Nephron progenitor cell (in vitro differentiated cells): ENCODE data around the gene MMP12.
"Not testable (repeated sequence)": the region's sequence is repeated elsewhere in the genome, so short reads cannot be mapped to it uniquely, and the experiment has no call there.

Source experiments
- DNase-seq: peaks from one replicate; pipeline ENCODE4 v3.0.0; 2021
- H3K27ac Mint-ChIP-seq: 2 replicates; pipeline ENCODE4 v1.8.0; 2021; ENCODE audit warnings: mild to moderate bottlenecking, moderate library complexity, mixed read lengths
- H3K27me3 Mint-ChIP-seq: 2 replicates; pipeline ENCODE4 v1.8.0; 2021; ENCODE audit warnings: mild to moderate bottlenecking, low read depth, mixed read lengths; ENCODE audit not compliant: poor library complexity
- H3K36me3 Mint-ChIP-seq: 2 replicates; pipeline ENCODE4 v1.8.0; 2021; ENCODE audit warnings: low read depth, mixed read lengths
- H3K4me1 Mint-ChIP-seq: 2 replicates; pipeline ENCODE4 v1.8.0; 2021; ENCODE audit warnings: mixed read lengths
- H3K4me3 Mint-ChIP-seq: 2 replicates; pipeline ENCODE4 v1.8.0; 2021; ENCODE audit warnings: mild to moderate bottlenecking, moderate library complexity, mixed read lengths
- H3K9me3 Mint-ChIP-seq: 2 replicates; pipeline ENCODE4 v1.8.0; 2021; ENCODE audit warnings: mild to moderate bottlenecking, moderate library complexity, mixed read lengths
- TF ChIP-seq, protein P1 (sequence below): fragments of 200-600 bp; sonication (generic); IDR thresholded peaks from 2 replicates; pipeline ENCODE4 v1.5.0; 2021; ENCODE audit warnings: antibody characterized with exemption

MMP12 gene

DNA sequence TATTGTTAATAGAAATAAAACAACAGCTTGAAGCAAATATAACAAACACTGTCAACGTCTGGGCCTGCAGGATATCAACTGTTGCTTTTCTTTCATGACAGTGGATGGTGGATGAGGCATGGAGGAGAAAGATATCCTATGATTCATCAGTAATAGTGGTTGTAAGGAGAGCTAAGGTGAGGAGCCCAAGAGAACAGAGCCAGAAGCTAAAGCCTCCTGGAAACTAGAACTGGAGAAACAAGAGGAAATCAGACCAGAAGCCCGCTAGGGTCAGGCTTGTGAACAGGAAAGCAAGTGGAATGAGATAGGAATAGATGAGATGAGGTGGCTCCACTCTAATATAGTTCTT lies 37.7 kb upstream of the MMP12 start:
- H3K27ac Mint-ChIP-seq, result no peak overlapping the region
- H3K4me3 Mint-ChIP-seq, result no peak overlapping the region
- TF ChIP-seq, protein P1, sequence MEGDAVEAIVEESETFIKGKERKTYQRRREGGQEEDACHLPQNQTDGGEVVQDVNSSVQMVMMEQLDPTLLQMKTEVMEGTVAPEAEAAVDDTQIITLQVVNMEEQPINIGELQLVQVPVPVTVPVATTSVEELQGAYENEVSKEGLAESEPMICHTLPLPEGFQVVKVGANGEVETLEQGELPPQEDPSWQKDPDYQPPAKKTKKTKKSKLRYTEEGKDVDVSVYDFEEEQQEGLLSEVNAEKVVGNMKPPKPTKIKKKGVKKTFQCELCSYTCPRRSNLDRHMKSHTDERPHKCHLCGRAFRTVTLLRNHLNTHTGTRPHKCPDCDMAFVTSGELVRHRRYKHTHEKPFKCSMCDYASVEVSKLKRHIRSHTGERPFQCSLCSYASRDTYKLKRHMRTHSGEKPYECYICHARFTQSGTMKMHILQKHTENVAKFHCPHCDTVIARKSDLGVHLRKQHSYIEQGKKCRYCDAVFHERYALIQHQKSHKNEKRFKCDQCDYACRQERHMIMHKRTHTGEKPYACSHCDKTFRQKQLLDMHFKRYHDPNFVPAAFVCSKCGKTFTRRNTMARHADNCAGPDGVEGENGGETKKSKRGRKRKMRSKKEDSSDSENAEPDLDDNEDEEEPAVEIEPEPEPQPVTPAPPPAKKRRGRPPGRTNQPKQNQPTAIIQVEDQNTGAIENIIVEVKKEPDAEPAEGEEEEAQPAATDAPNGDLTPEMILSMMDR, result no peak
- peaks cover 6% of the 10 kb centered on the region for H3K4me1 Mint-ChIP-seq
- peaks cover 9% of the 10 kb centered on the region for H3K27me3 Mint-ChIP-seq
- DNase-seq, result no peak
- peaks cover 6% of the 10 kb centered on the region for H3K36me3 Mint-ChIP-seq
- H3K9me3 Mint-ChIP-seq, result peaks cover 17% of the 10 kb centered on the region

DNA sequence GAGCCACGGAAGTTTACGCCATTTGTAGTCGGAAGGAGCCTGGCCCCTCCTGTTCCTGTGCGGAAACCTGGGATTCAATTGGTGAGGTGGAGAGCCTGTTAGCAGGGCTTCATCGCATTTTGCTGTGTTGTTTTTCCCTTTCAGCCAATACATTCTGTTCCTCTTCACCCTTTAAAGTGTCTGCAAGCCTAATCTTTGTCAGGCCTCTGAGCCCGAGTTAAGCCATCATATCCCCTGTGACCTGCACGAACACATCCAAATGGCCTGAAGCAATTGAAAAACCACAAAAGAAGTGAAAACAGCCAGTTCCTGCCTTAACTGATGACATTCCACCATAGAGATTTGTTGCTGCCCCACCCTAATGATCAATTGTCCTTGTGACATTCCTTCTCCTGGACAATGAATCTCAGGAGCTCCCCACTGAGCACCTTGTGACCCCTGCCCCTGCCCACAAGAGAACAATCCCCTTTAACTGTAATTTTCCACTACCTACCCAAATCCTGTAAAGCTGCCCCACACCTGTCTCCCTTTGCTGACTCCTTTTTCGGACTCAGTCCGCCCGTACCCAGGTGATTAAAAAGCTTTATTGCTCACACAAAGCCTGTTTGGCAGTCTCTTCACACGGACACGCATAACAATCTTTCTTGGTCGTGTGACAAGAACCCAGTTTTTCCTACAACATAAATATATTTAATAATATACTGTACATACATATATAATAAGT lies 37.1 kb upstream of the MMP12 start:
- Mint-ChIP-seq H3K4me1 (peaks cover 6% of the 10 kb centered on the region), H3K4me3 (no peak overlapping the region), H3K27ac (no peak overlapping the region), H3K9me3 (peaks cover 17% of the 10 kb centered on the region), H3K36me3 (peaks cover 6% of the 10 kb centered on the region), H3K27me3 (peaks cover 9% of the 10 kb centered on the region)
- no peak for DNase-seq
- TF ChIP-seq, protein P1, result no peak

DNA sequence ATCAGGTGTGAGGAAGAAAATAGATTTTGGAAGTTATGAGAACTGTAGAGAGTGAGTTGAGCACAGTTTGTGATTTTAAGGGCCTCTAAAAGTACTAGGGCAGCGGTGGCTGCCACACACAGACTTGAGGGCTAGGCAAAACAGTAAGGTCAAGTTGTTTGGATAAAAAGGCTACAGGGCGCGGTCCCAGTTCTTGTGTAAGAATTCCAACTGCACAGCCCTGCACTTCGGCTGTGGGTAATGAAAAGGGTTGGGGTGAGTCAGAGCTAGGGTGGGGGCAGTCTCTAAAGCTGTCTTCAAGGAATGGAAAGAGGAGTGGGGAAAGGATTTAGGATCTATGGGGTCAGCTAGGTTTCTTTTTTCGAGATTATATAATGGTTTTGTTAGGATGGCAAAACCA lies 31.1 kb upstream of the MMP12 start:
- DNase-seq, H3K4me3 Mint-ChIP-seq, H3K4me1 Mint-ChIP-seq, H3K27ac Mint-ChIP-seq, H3K27me3 Mint-ChIP-seq, H3K36me3 Mint-ChIP-seq: not testable (repeated sequence)
- H3K9me3 Mint-ChIP-seq, result peaks cover 17% of the 10 kb centered on the region

DNA sequence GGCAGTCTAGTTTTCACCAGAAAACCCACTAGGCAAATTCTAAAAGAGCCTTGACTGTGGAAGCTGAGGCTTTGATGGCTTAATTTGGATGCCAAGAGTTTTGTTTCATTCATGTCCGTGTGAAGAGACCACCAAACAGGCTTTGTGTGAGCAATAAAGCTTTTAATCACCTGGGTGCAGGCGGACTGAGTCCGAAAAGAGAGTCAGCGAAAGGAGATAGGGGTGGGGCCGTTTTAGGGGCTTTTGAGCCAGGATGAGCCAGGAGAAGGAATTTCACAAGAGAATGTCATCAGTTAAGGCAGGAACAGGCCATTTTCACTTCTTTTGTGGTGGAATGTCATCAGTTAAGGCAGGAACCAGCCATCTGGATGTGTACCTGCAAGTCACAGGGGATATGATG lies 29.1 kb upstream of the MMP12 start:
- DNase-seq, H3K27ac Mint-ChIP-seq, H3K36me3 Mint-ChIP-seq, H3K4me1 Mint-ChIP-seq, H3K9me3 Mint-ChIP-seq, H3K27me3 Mint-ChIP-seq, H3K4me3 Mint-ChIP-seq: not testable (repeated sequence)

DNA sequence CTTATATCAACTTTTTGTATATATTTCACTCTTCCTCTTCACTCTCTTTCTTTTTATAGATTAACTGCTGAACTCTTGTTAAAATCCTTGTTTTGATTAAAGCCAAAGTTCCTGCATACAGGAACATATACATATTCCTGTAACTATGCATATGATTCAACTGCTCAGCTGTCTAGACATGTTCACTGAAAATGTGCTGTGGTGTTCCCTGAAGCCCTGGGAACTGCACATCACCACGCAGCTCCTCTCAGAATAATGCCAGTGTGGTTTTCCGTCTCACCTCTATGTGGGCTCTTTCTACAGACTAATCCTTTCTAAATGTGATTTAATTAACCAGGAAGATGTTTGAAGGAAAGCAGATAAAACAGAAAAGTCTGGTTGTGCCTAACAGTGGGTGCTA lies 25.6 kb upstream of the MMP12 start:
- no peak for DNase-seq
- Mint-ChIP-seq H3K4me1 (no peaks in the 10 kb centered on the region), H3K36me3 (no peaks in the 10 kb centered on the region), H3K4me3 (no peak overlapping the region), H3K9me3 (peaks cover 17% of the 10 kb centered on the region), H3K27ac (no peak overlapping the region), H3K27me3 (no peaks in the 10 kb centered on the region)
- TF ChIP-seq, protein P1, result no peak

DNA sequence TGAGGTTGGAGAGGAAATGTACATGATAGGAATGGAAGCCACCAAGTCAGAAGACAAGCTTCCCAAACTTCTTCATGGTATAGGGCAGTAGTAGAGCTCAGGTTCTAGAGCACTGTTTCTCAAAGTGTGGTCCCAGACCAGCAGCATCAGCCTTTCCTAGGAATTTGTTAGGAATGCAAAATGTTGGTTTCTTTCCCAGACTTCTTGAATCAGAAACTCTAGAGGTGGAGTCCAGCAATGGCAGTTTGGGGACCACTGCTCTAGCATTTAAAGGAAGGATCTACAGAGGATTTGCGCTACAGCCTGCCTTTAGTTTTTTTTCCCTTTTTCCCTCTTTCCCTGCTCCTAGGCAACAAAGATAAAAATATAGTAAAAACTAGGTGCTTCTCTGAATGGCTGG lies 17.0 kb upstream of the MMP12 start:
- Mint-ChIP-seq H3K9me3 (peaks cover 21% of the 10 kb centered on the region), H3K27me3 (peaks cover 13% of the 10 kb centered on the region), H3K36me3 (peaks cover 5% of the 10 kb centered on the region), H3K27ac (no peak overlapping the region), H3K4me1 (peaks cover 10% of the 10 kb centered on the region), H3K4me3 (no peak overlapping the region)
- TF ChIP-seq, protein P1, result no peak
- DNase-seq, result no peak

DNA sequence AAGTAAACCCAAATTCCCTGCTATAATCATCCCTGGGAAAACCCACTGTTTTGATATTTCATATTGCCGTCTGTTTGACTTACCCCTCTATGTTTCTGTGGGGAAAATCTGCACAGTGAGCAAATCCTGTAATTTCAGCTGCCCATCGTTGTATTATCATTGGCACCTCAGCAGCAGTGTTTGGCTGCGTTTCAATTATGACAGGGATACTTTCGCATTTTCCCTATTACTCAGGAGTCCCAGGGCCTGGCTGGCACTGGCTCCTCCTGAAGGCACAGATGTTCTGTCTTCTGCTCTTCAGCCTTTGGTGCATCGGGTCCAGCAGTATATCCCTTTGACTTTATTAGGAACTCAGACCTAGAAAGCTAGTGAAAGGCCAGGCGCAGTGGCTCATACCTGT lies 12.2 kb upstream of the MMP12 start:
- Mint-ChIP-seq H3K4me3 (no peak overlapping the region), H3K4me1 (peaks cover 10% of the 10 kb centered on the region)

More for the DNA sequence above, 12.2 kb upstream of the MMP12 start:
- H3K27me3 Mint-ChIP-seq, result peaks cover 7% of the 10 kb centered on the region
- H3K9me3 Mint-ChIP-seq, result no peaks in the 10 kb centered on the region
- TF ChIP-seq, protein P1, result no peak
- no peak overlapping the region for H3K27ac Mint-ChIP-seq
- DNase-seq, result no peak
- H3K36me3 Mint-ChIP-seq, result no peaks in the 10 kb centered on the region
